Endothelial cell of umbilical vein (primary cell): ENCODE measurements around the gene AKAP8. TPM values are rescaled to one million over a fixed set of nuclear protein-coding genes. Genes with fewer than 3 reads are reported as not detected.
A peak's percentile ranks its signal among the peaks of the same experiment; 100 is the strongest.

Experiments used
- BruUV-seq: library from RNA; stranded (reverse); fragments of 400-500 nt; replicated peaks from 2 replicates; lab custom pipeline; 2021; lab: Mats Ljungman, UMichigan
- CTCF ChIA-PET: fragments of 300-600, 350-600 bp; sonication (Branson Sonifier 250); formaldehyde crosslinking; loops from one replicate; lab custom pipeline; 2021; ENCODE audit warnings: antibody characterized with exemption, inconsistent platforms; lab: Charles Lee
- POLR2A ChIA-PET: fragments of 300-600, 350-600 bp; sonication (Branson Sonifier 250); formaldehyde crosslinking; loops from one replicate; lab custom pipeline; 2021; ENCODE audit warnings: antibody characterized with exemption, inconsistent platforms; lab: Charles Lee
- DNase-seq: peaks from one replicate; pipeline ENCODE4 v3.0.0-alpha.2; 2011; ENCODE audit warnings: low read depth, low spot score
- FAIRE-seq: peaks from 2 replicates; lab custom pipeline; 2011; peaks lifted over from hg19 to GRCh38; lab: Jason Lieb, UNC
- H2AFZ ChIP-seq: 2 replicates; pipeline ENCODE4 v1.6.0; 2012; ENCODE audit warnings: low read depth, low read length, control low read depth, inconsistent platforms
- H3K27ac ChIP-seq: 2 replicates; pipeline ENCODE4 v1.5.1; 2011; ENCODE audit warnings: low read depth, mild to moderate bottlenecking, control low read depth, low read length, moderate library complexity; ENCODE audit not compliant: insufficient read depth
- H3K27me3 ChIP-seq, 2 experiments: 2 replicates each; pipeline versions ENCODE4 v1.6.0 to v1.6.1; 2011; ENCODE audit warnings: low read length in 2 of 2, mixed read lengths in 1 of 2; ENCODE audit not compliant: control insufficient read depth in 2 of 2, insufficient read depth in 2 of 2
- H3K36me3 ChIP-seq, 2 experiments: 2 replicates in 1 of 2; 3 replicates in 1 of 2; pipeline ENCODE4 v1.5.1; 2011; ENCODE audit warnings: low read length in 2 of 2, mild to moderate bottlenecking in 1 of 2, moderate library complexity in 1 of 2; ENCODE audit not compliant: control insufficient read depth in 2 of 2, insufficient read depth in 2 of 2; ENCODE audit errors: extremely low read depth in 1 of 2
- H3K4me1 ChIP-seq: 3 replicates; pipeline ENCODE4 v1.5.1; 2011; ENCODE audit warnings: mild to moderate bottlenecking, low read length; ENCODE audit not compliant: control insufficient read depth, insufficient read depth; ENCODE audit errors: extremely low read depth
- H3K4me2 ChIP-seq: 2 replicates; pipeline ENCODE4 v1.6.1; 2011; ENCODE audit warnings: low read length, control low read depth, mixed read lengths; ENCODE audit not compliant: insufficient read depth
- H3K4me3 ChIP-seq, 3 experiments: fragments of 200-600 bp in 1 of 3; sonication (generic), shearing (Covaris generic) in 1 of 3; replicated peaks in 1 of 3; 2 replicates each; pipeline ENCODE4 v1.5.1; 2011 to 2016; ENCODE audit warnings: control low read depth in 3 of 3, low read length in 3 of 3, mild to moderate bottlenecking in 2 of 3, inconsistent platforms in 1 of 3, low read depth in 1 of 3, moderate library complexity in 1 of 3; ENCODE audit not compliant: insufficient read depth in 1 of 3
- H3K79me2 ChIP-seq: 2 replicates; pipeline ENCODE4 v1.6.0; 2012; ENCODE audit warnings: low read length, inconsistent platforms; ENCODE audit not compliant: control insufficient read depth, insufficient read depth
- H3K9ac ChIP-seq: replicated peaks from 2 replicates; pipeline ENCODE3; 2011; ENCODE audit warnings: low read length, control low read depth; ENCODE audit not compliant: insufficient read depth; ENCODE audit errors: extremely low read depth
- H3K9me1 ChIP-seq: replicated peaks from 3 replicates; pipeline ENCODE4 v1.6.0; 2011; ENCODE audit warnings: mild to moderate bottlenecking, low read length; ENCODE audit not compliant: control insufficient read depth, insufficient read depth; ENCODE audit errors: extremely low read depth
- H3K9me3 ChIP-seq: replicated peaks from 2 replicates; pipeline ENCODE4 v1.5.1; 2012; ENCODE audit warnings: low read length, inconsistent platforms; ENCODE audit not compliant: control insufficient read depth, insufficient read depth
- H4K20me1 ChIP-seq: replicated peaks from 2 replicates; pipeline ENCODE3; 2011; ENCODE audit warnings: mild to moderate bottlenecking, low read length; ENCODE audit not compliant: control insufficient read depth, insufficient read depth; ENCODE audit errors: extremely low read depth
- EZH2 ChIP-seq: IDR thresholded peaks from 2 replicates; pipeline ENCODE4 v1.6.1; 2012; ENCODE audit warnings: borderline replicate concordance, low read depth, mild to moderate bottlenecking, moderate library complexity, low read length, inconsistent platforms; ENCODE audit not compliant: severe bottlenecking
- FOS ChIP-seq: IDR thresholded peaks from 2 replicates; pipeline ENCODE4 v1.6.1; 2011; ENCODE audit warnings: mild to moderate bottlenecking, low read length, moderate library complexity, borderline replicate concordance; ENCODE audit not compliant: insufficient read depth
- GATA2 ChIP-seq: IDR thresholded peaks from 2 replicates; pipeline ENCODE4 v1.7.0; 2011; ENCODE audit warnings: low read depth, mild to moderate bottlenecking, moderate library complexity, mixed read lengths, low read length; ENCODE audit not compliant: insufficient read length, insufficient read depth
- MYC ChIP-seq: IDR thresholded peaks from one replicate; pipeline ENCODE4 v1.6.1; 2011; ENCODE audit warnings: mild to moderate bottlenecking, low read depth, low read length
- POLR2A ChIP-seq: IDR thresholded peaks from 2 replicates; pipeline ENCODE4 v1.6.1; 2012; ENCODE audit warnings: low read depth, mild to moderate bottlenecking, control low read depth, low read length
- POLR2AphosphoS5 ChIP-seq: IDR thresholded peaks from 2 replicates; pipeline ENCODE4 v1.6.1; 2012; ENCODE audit warnings: low read depth, mild to moderate bottlenecking, control low read depth, low read length, moderate library complexity; ENCODE audit not compliant: insufficient read depth
- dilution Hi-C: fragments of 300-500 bp; cut with MboI; formaldehyde crosslinking; loops from one replicate; pipeline ENCODE4 v1.15.0; 2019; ENCODE audit warnings: low sequenced_read_pairs; ENCODE audit not compliant: extremely low pct_ligation_motif_present
- intact Hi-C: fragments of 100-400 bp; cut with micrococcal nuclease; formaldehyde crosslinking; loops from one replicate; pipeline ENCODE4 v1.10.0; 2022
- polyA plus RNA-seq, 4 experiments: library from polyadenylated mRNA; depleted of rRNA in 3 of 4; stranded (reverse) in 3 of 4; unstranded in 1 of 4; fragments of >200 nt; gene quantifications; 2 replicates each; pipeline versions ENCODE4 v1.2.1 to v1.2.3, GENCODE V29; 2011 to 2012; ENCODE audit warnings: missing spikeins in 1 of 4
- total RNA-seq: library from RNA; stranded (reverse); gene quantifications from 2 replicates; pipeline ENCODE4 v1.2.3, GENCODE V29; 2021
- TF ChIP-seq, protein P1 (sequence below), 2 donors: IDR thresholded peaks; 1 replicate in 1 of 2; 2 replicates in 1 of 2; pipeline ENCODE4 v1.5.1; 2011; ENCODE audit warnings: low read length in 2 of 2, mild to moderate bottlenecking in 2 of 2, moderate library complexity in 2 of 2, control low read depth in 1 of 2, inconsistent platforms in 1 of 2, low read depth in 1 of 2; ENCODE audit not compliant: insufficient read depth in 1 of 2; ENCODE audit errors: extremely low read depth in 1 of 2
- TF ChIP-seq, protein P2 (sequence below): IDR thresholded peaks from 2 replicates; pipeline ENCODE4 v1.6.1; 2011; ENCODE audit not compliant: insufficient read depth, insufficient read length

Gene AKAP8
- total and polyA plus RNA-seq, 2 donors (not counting 3 experiments of a cell fraction or from before 2014, with no cell fraction given), result 16.4 to 44.1 TPM

DNA sequence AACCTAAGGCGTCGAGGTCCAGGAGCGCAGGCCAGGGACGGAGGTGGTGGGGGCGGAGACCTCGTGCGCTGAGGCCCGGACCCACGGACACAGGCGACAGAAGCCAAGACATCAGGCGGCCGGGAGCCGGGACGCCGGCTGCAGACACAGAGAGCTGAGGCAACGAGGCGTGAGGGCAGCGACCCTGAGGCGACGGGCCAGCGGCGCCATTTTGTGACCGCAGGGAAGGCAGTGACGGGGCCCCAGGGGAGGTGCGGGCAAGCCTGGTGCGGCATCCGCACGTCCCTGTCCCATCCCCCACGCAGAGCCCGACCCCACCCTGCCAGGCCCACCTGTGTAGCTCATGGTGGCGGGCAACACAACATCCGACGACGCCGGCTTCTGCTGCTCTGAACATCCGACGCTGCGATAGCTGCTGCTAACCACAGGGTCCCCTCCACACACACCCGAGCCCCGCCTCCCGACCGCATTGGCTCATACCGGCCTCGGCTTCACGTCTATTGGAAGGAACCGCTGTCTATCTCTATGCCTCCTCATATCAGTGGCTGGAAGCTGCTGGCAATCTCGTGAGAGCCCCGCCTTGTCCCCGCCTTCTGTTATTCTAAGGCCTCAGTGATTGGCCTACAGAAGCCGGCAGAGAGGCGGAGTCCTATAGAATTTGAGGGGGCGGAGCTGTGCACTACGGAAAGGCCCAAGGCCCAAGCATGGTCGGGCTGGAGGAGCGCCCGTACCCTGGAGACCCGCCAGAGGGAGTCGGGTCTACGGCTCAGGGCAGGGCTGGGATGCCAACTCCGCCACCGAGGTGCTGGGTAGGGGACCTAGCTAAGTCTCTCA lies 39.2 kb upstream of the AKAP8 start, which contains the start of gene AKAP8L:
AKAP8L (minus strand) TSS at position 410 of the 834 bp plus-strand sequence; CDS start at position 345, 65 bp downstream.
- intact Hi-C loops (loop anchor here (1.0 to 5.0 kb wide), 9 partner anchors 14 to 311 kb away; partner anchors contain the start of genes AKAP8 and SYDE1), dilution Hi-C loops (no loop called here)
- CTCF ChIA-PET, result interaction anchor here (0.6 to 4.9 kb wide), 29 partner anchors 9 to 692 kb away, joined by 3 to 124 read pairs (median 4); partner anchors contain the start of genes AKAP8 and RAB8A
- no peaks in the 10 kb centered on the region for H3K9me3 ChIP-seq
- FAIRE-seq (peak; percentile 100), DNase-seq (peak; percentile 100)
- POLR2A ChIA-PET, result interaction anchor here (0.5 to 2.5 kb wide), 10 partner anchors 9 to 251 kb away, joined by 3 to 13 read pairs (median 4); partner anchors contain the start of gene AKAP8
- H3K27ac ChIP-seq, result peak within 1 kb of the TSS; percentile 62
- H3K27me3 ChIP-seq, result no peaks in the 10 kb centered on the region
- no peaks in the 10 kb centered on the region for H4K20me1 ChIP-seq
- H3K4me2 ChIP-seq, result peak within 1 kb of the TSS; percentile 85
- peak within 1 kb of the TSS; percentile 72 to 85 (median 85) for H3K4me3 ChIP-seq
- H2AFZ ChIP-seq, result peak within 1 kb of the TSS; percentile 60
- H3K9ac ChIP-seq, result peak within 1 kb of the TSS; percentile 78
- TSS peak; percentile 32 for BruUV-seq
- H3K36me3 ChIP-seq, result peaks cover 5 to 16% of the 10 kb centered on the region in 2 experiments
- H3K9me1 ChIP-seq, result no peaks in the 10 kb centered on the region
- TF ChIP-seq GATA2, result no peak
- TF ChIP-seq, protein P1, sequence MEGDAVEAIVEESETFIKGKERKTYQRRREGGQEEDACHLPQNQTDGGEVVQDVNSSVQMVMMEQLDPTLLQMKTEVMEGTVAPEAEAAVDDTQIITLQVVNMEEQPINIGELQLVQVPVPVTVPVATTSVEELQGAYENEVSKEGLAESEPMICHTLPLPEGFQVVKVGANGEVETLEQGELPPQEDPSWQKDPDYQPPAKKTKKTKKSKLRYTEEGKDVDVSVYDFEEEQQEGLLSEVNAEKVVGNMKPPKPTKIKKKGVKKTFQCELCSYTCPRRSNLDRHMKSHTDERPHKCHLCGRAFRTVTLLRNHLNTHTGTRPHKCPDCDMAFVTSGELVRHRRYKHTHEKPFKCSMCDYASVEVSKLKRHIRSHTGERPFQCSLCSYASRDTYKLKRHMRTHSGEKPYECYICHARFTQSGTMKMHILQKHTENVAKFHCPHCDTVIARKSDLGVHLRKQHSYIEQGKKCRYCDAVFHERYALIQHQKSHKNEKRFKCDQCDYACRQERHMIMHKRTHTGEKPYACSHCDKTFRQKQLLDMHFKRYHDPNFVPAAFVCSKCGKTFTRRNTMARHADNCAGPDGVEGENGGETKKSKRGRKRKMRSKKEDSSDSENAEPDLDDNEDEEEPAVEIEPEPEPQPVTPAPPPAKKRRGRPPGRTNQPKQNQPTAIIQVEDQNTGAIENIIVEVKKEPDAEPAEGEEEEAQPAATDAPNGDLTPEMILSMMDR (IDR thresholded peaks at IDR 0.05; ENCODE audit: extremely low read depth in 1 of 2, insufficient read depth in 1 of 2, low read depth in 1 of 2, low read length in 2 of 2), result peak; percentile 76 to 90
- TF ChIP-seq POLR2AphosphoS5, result peak; percentile 86
- no peak for TF ChIP-seq MYC
- TF ChIP-seq, protein P2, sequence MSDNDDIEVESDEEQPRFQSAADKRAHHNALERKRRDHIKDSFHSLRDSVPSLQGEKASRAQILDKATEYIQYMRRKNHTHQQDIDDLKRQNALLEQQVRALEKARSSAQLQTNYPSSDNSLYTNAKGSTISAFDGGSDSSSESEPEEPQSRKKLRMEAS, result no peak
- TF ChIP-seq POLR2A, result peak; percentile 93
- no peak for TF ChIP-seq EZH2
- TF ChIP-seq FOS, result no peak
- H3K79me2 ChIP-seq, result peaks cover 47% of the 10 kb centered on the region
- H3K4me1 ChIP-seq, result peaks cover 14% of the 10 kb centered on the region
